Upper lobe of left lung (tissue), 6 donors: ENCODE results near the gene ZCCHC3. TPM values are rescaled to one million over a fixed set of nuclear protein-coding genes. Genes with fewer than 3 reads are reported as not detected.

ENCODE experiments used
- ATAC-seq, 2 donors: fragments of 200-7000 bp; cut with Tn5 transposase; one replicate each; pipeline ENCODE4 v1.9.1; 2022; ENCODE audit warnings: mild to moderate bottlenecking in 2 of 2, moderate library complexity in 2 of 2; ENCODE audit not compliant: low FRiP score in 2 of 2
- DNase-seq, 2 donors: peaks; one replicate each; pipeline ENCODE4 v3.0.0-alpha.2; 2019 to 2020
- H3K27ac ChIP-seq, 4 donors: fragments of 200-600 bp; sonication (generic); one replicate each; pipeline ENCODE4 v1.5.1; 2016 to 2019
- H3K27me3 ChIP-seq, 4 donors: fragments of 200-600 bp; sonication (generic); one replicate each; pipeline ENCODE4 v1.5.1; 2017 to 2019
- H3K36me3 ChIP-seq, 4 donors: fragments of 200-600 bp; sonication (generic); one replicate each; pipeline ENCODE4 v1.5.1; 2016 to 2019
- H3K4me1 ChIP-seq, 4 donors: fragments of 200-600 bp; sonication (generic); one replicate each; pipeline ENCODE4 v1.5.1; 2018 to 2019
- H3K4me3 ChIP-seq, 4 donors: fragments of 200-600 bp; sonication (generic); one replicate each; pipeline ENCODE4 v1.5.1; 2017 to 2019; ENCODE audit warnings: mild to moderate bottlenecking in 2 of 4, moderate library complexity in 1 of 4
- H3K9me3 ChIP-seq, 4 donors: fragments of 200-600 bp; sonication (generic); one replicate each; pipeline ENCODE4 v1.5.1; 2018 to 2019
- CTCF ChIP-seq, 6 experiments: fragments of 450-650 bp in 4 of 6; fragments of 200-600 bp in 2 of 6; sonication (generic) in 2 of 6; IDR thresholded peaks; one replicate each; pipeline ENCODE4 v1.5.1; 2016 to 2019; ENCODE audit warnings: antibody characterized with exemption in 6 of 6
- EP300 ChIP-seq, 4 donors: sonication (generic); formaldehyde crosslinking; IDR thresholded peaks; one replicate each; pipeline ENCODE4 v1.5.1; 2017; ENCODE audit warnings: antibody characterized with exemption in 4 of 4, control low read depth in 2 of 4
- POLR2A ChIP-seq, 4 donors: fragments of 450-650 bp; IDR thresholded peaks; one replicate each; pipeline ENCODE4 v1.5.1; 2016 to 2017; ENCODE audit warnings: antibody characterized with exemption in 4 of 4, mild to moderate bottlenecking in 2 of 4
- POLR2AphosphoS5 ChIP-seq, 2 donors: sonication (generic); formaldehyde crosslinking; IDR thresholded peaks; one replicate each; pipeline ENCODE4 v1.5.1; 2017; ENCODE audit warnings: antibody characterized with exemption in 2 of 2
- WGBS, 2 donors: methylation state at CpG; one replicate each; pipeline ENCODE4 v1.1.5; 2017 to 2018; 5-methylcytosine and 5-hydroxymethylcytosine counted together
- total RNA-seq, 6 donors: library from RNA; depleted of rRNA in 4 of 6; stranded (reverse); fragments of >200 nt in 4 of 6; gene quantifications; one replicate each; pipeline versions ENCODE4 v1.1.0 to v1.2.1, GENCODE V29; 2016 to 2021
- donor health status: DM: no; HTN: no; CAD: no; lungs with moderate emphysema.
- donor health status: DM: no; HTN: yes; CAD: no; lungs with severe emphysema.

Gene ZCCHC3
- total RNA-seq, 6 donors from 2014 or later = 14.2 to 18.5 (median 17.3) TPM

GRCh38 chr20:326645-327185, 29.3 kb downstream of the ZCCHC3 start:
- Histone ChIP-seq H3K36me3 (no peaks in the 10 kb centered on the region), H3K4me1 (peaks cover 30 to 66% (median 39%) of the 10 kb centered on the region in 4 donors), H3K9me3 (no peaks in the 10 kb centered on the region), H3K27me3 (peaks cover 0 to 5% (median 0%) of the 10 kb centered on the region in 4 donors), H3K4me3 (peak overlapping the region; percentile 62 to 94 (median 89)), H3K27ac (peak overlapping the region; percentile 78 to 96 (median 90))
- ATAC-seq (no peak), DNase-seq (peak in 1 of 2 donors; percentile 89)
- TF ChIP-seq EP300 (IDR thresholded peaks at IDR 0.05) (no peak), CTCF (IDR thresholded peaks at IDR 0.05) (no peak), POLR2A (IDR thresholded peaks at IDR 0.05) (no peak), POLR2AphosphoS5 (IDR thresholded peaks at IDR 0.05) (no peak)
- WGBS, 2 donors = 0% methylated on average over 1 to 5 of the region's 38 CpGs

GRCh38 chr20:327186-328026, 30.0 kb downstream of the ZCCHC3 start:
- DNase-seq = peak; percentile 85 to 95
- peaks cover 0 to 5% (median 0%) of the 10 kb centered on the region in 4 donors for H3K27me3 ChIP-seq

GRCh38 chr20:328027-328974, 30.9 kb downstream of the ZCCHC3 start:
- no peaks in the 10 kb centered on the region for H3K36me3 ChIP-seq
- H3K27ac ChIP-seq = peak overlapping the region; percentile 57 to 96 (median 78)
- no peak for TF ChIP-seq POLR2AphosphoS5 (IDR thresholded peaks at IDR 0.05)
- no peak for TF ChIP-seq POLR2A (IDR thresholded peaks at IDR 0.05)
- TF ChIP-seq EP300 (IDR thresholded peaks at IDR 0.05) = no peak
- no peak for TF ChIP-seq CTCF (IDR thresholded peaks at IDR 0.05)
- peaks cover 30 to 65% (median 39%) of the 10 kb centered on the region in 4 donors for H3K4me1 ChIP-seq
- H3K9me3 ChIP-seq = no peaks in the 10 kb centered on the region
- peak in 1 of 2 donors; percentile 50 for DNase-seq
- peaks cover 0 to 5% (median 0%) of the 10 kb centered on the region in 4 donors for H3K27me3 ChIP-seq
- ATAC-seq = no peak
- peak overlapping the region in 3 of 4 donors; percentile 84 to 94 (median 94) for H3K4me3 ChIP-seq
- WGBS, 2 donors = 60 to 71% methylated on average over 31 of the region's 31 CpGs

More at GRCh38 chr20:327186-328026, 30.0 kb downstream of the ZCCHC3 start:
- WGBS, 2 donors = 11 to 25% methylated on average over 9 to 22 of the region's 47 CpGs
- H3K27ac ChIP-seq = peak overlapping the region; percentile 57 to 96 (median 78)
- peaks cover 30 to 66% (median 39%) of the 10 kb centered on the region in 4 donors for H3K4me1 ChIP-seq
- peak overlapping the region; percentile 41 to 94 (median 89) for H3K4me3 ChIP-seq
- TF ChIP-seq POLR2AphosphoS5 (IDR thresholded peaks at IDR 0.05) = peak in 1 of 2 donors; percentile 40
- no peak for TF ChIP-seq EP300 (IDR thresholded peaks at IDR 0.05)
- no peaks in the 10 kb centered on the region for H3K9me3 ChIP-seq
- H3K36me3 ChIP-seq = no peaks in the 10 kb centered on the region
- ATAC-seq = peak; percentile 46 to 71

- no peak for ATAC-seq
- Histone ChIP-seq H3K4me3 (no peak overlapping the region), H3K4me1 (peaks cover 25 to 57% (median 32%) of the 10 kb centered on the region in 4 donors), H3K36me3 (peaks cover 0 to 2% (median 0%) of the 10 kb centered on the region in 4 donors), H3K27me3 (peaks cover 0 to 5% (median 0%) of the 10 kb centered on the region in 4 donors), H3K27ac (peak overlapping the region in 3 of 4 donors; percentile 19 to 78 (median 50)), H3K9me3 (no peaks in the 10 kb centered on the region)
- WGBS, 2 donors = 55% methylated on average over 7 of the region's 7 CpGs
- DNase-seq = no peak
- no peak for TF ChIP-seq EP300 (IDR thresholded peaks at IDR 0.05)
- no peak for TF ChIP-seq POLR2AphosphoS5 (IDR thresholded peaks at IDR 0.05)
- TF ChIP-seq CTCF (IDR thresholded peaks at IDR 0.05) = no peak
- no peak for TF ChIP-seq POLR2A (IDR thresholded peaks at IDR 0.05)
These were observed 31.8 kb downstream of the ZCCHC3 start for GRCh38 chr20:328975-329695.
